Endothelial cell of umbilical vein (primary cell): ENCODE measurements around the gene KCNC1. TPM values are rescaled to one million over a fixed set of nuclear protein-coding genes. Genes with fewer than 3 reads are reported as not detected.

ENCODE experiments used
- BruUV-seq: library from RNA; stranded (reverse); fragments of 400-500 nt; replicated peaks from 2 replicates; lab custom pipeline; 2021; lab: Mats Ljungman, UMichigan
- CTCF ChIA-PET: fragments of 300-600, 350-600 bp; sonication (Branson Sonifier 250); formaldehyde crosslinking; loops from one replicate; lab custom pipeline; 2021; ENCODE audit warnings: antibody characterized with exemption, inconsistent platforms; lab: Charles Lee
- POLR2A ChIA-PET: fragments of 300-600, 350-600 bp; sonication (Branson Sonifier 250); formaldehyde crosslinking; loops from one replicate; lab custom pipeline; 2021; ENCODE audit warnings: antibody characterized with exemption, inconsistent platforms; lab: Charles Lee
- DNase-seq: peaks from one replicate; pipeline ENCODE4 v3.0.0-alpha.2; 2011; ENCODE audit warnings: low read depth, low spot score
- FAIRE-seq: peaks from 2 replicates; lab custom pipeline; 2011; peaks lifted over from hg19 to GRCh38; lab: Jason Lieb, UNC
- H2AFZ ChIP-seq: 2 replicates; pipeline ENCODE4 v1.6.0; 2012; ENCODE audit warnings: low read depth, low read length, control low read depth, inconsistent platforms
- H3K27ac ChIP-seq: 2 replicates; pipeline ENCODE4 v1.5.1; 2011; ENCODE audit warnings: low read depth, mild to moderate bottlenecking, control low read depth, low read length, moderate library complexity; ENCODE audit not compliant: insufficient read depth
- H3K27me3 ChIP-seq, 2 experiments: 2 replicates each; pipeline versions ENCODE4 v1.6.0 to v1.6.1; 2011; ENCODE audit warnings: low read length in 2 of 2, mixed read lengths in 1 of 2; ENCODE audit not compliant: control insufficient read depth in 2 of 2, insufficient read depth in 2 of 2
- H3K36me3 ChIP-seq, 2 experiments: 2 replicates in 1 of 2; 3 replicates in 1 of 2; pipeline ENCODE4 v1.5.1; 2011; ENCODE audit warnings: low read length in 2 of 2, mild to moderate bottlenecking in 1 of 2, moderate library complexity in 1 of 2; ENCODE audit not compliant: control insufficient read depth in 2 of 2, insufficient read depth in 2 of 2; ENCODE audit errors: extremely low read depth in 1 of 2
- H3K4me1 ChIP-seq: 3 replicates; pipeline ENCODE4 v1.5.1; 2011; ENCODE audit warnings: mild to moderate bottlenecking, low read length; ENCODE audit not compliant: control insufficient read depth, insufficient read depth; ENCODE audit errors: extremely low read depth
- H3K4me2 ChIP-seq: 2 replicates; pipeline ENCODE4 v1.6.1; 2011; ENCODE audit warnings: low read length, control low read depth, mixed read lengths; ENCODE audit not compliant: insufficient read depth
- H3K4me3 ChIP-seq, 3 experiments: fragments of 200-600 bp in 1 of 3; sonication (generic), shearing (Covaris generic) in 1 of 3; replicated peaks in 1 of 3; 2 replicates each; pipeline ENCODE4 v1.5.1; 2011 to 2016; ENCODE audit warnings: control low read depth in 3 of 3, low read length in 3 of 3, mild to moderate bottlenecking in 2 of 3, inconsistent platforms in 1 of 3, low read depth in 1 of 3, moderate library complexity in 1 of 3; ENCODE audit not compliant: insufficient read depth in 1 of 3
- H3K79me2 ChIP-seq: 2 replicates; pipeline ENCODE4 v1.6.0; 2012; ENCODE audit warnings: low read length, inconsistent platforms; ENCODE audit not compliant: control insufficient read depth, insufficient read depth
- H3K9ac ChIP-seq: replicated peaks from 2 replicates; pipeline ENCODE3; 2011; ENCODE audit warnings: low read length, control low read depth; ENCODE audit not compliant: insufficient read depth; ENCODE audit errors: extremely low read depth
- H3K9me1 ChIP-seq: replicated peaks from 3 replicates; pipeline ENCODE4 v1.6.0; 2011; ENCODE audit warnings: mild to moderate bottlenecking, low read length; ENCODE audit not compliant: control insufficient read depth, insufficient read depth; ENCODE audit errors: extremely low read depth
- H3K9me3 ChIP-seq: replicated peaks from 2 replicates; pipeline ENCODE4 v1.5.1; 2012; ENCODE audit warnings: low read length, inconsistent platforms; ENCODE audit not compliant: control insufficient read depth, insufficient read depth
- H4K20me1 ChIP-seq: replicated peaks from 2 replicates; pipeline ENCODE3; 2011; ENCODE audit warnings: mild to moderate bottlenecking, low read length; ENCODE audit not compliant: control insufficient read depth, insufficient read depth; ENCODE audit errors: extremely low read depth
- EZH2 ChIP-seq: IDR thresholded peaks from 2 replicates; pipeline ENCODE4 v1.6.1; 2012; ENCODE audit warnings: borderline replicate concordance, low read depth, mild to moderate bottlenecking, moderate library complexity, low read length, inconsistent platforms; ENCODE audit not compliant: severe bottlenecking
- FOS ChIP-seq: IDR thresholded peaks from 2 replicates; pipeline ENCODE4 v1.6.1; 2011; ENCODE audit warnings: mild to moderate bottlenecking, low read length, moderate library complexity, borderline replicate concordance; ENCODE audit not compliant: insufficient read depth
- GATA2 ChIP-seq: IDR thresholded peaks from 2 replicates; pipeline ENCODE4 v1.7.0; 2011; ENCODE audit warnings: low read depth, mild to moderate bottlenecking, moderate library complexity, mixed read lengths, low read length; ENCODE audit not compliant: insufficient read length, insufficient read depth
- JUN ChIP-seq: IDR thresholded peaks from 2 replicates; pipeline ENCODE4 v1.6.1; 2011; ENCODE audit warnings: borderline replicate concordance, low read depth; ENCODE audit not compliant: insufficient read length, insufficient read depth
- MYC ChIP-seq: IDR thresholded peaks from one replicate; pipeline ENCODE4 v1.6.1; 2011; ENCODE audit warnings: mild to moderate bottlenecking, low read depth, low read length
- POLR2A ChIP-seq: IDR thresholded peaks from 2 replicates; pipeline ENCODE4 v1.6.1; 2012; ENCODE audit warnings: low read depth, mild to moderate bottlenecking, control low read depth, low read length
- POLR2AphosphoS5 ChIP-seq: IDR thresholded peaks from 2 replicates; pipeline ENCODE4 v1.6.1; 2012; ENCODE audit warnings: low read depth, mild to moderate bottlenecking, control low read depth, low read length, moderate library complexity; ENCODE audit not compliant: insufficient read depth
- dilution Hi-C: fragments of 300-500 bp; cut with MboI; formaldehyde crosslinking; loops from one replicate; pipeline ENCODE4 v1.15.0; 2019; ENCODE audit warnings: low sequenced_read_pairs; ENCODE audit not compliant: extremely low pct_ligation_motif_present
- intact Hi-C: fragments of 100-400 bp; cut with micrococcal nuclease; formaldehyde crosslinking; loops from one replicate; pipeline ENCODE4 v1.10.0; 2022
- polyA plus RNA-seq, 4 experiments: library from polyadenylated mRNA; depleted of rRNA in 3 of 4; stranded (reverse) in 3 of 4; unstranded in 1 of 4; fragments of >200 nt; gene quantifications; 2 replicates each; pipeline versions ENCODE4 v1.2.1 to v1.2.3, GENCODE V29; 2011 to 2012; ENCODE audit warnings: missing spikeins in 1 of 4
- total RNA-seq: library from RNA; stranded (reverse); gene quantifications from 2 replicates; pipeline ENCODE4 v1.2.3, GENCODE V29; 2021
- TF ChIP-seq, protein P1 (sequence below), 2 donors: IDR thresholded peaks; 1 replicate in 1 of 2; 2 replicates in 1 of 2; pipeline ENCODE4 v1.5.1; 2011; ENCODE audit warnings: low read length in 2 of 2, mild to moderate bottlenecking in 2 of 2, moderate library complexity in 2 of 2, control low read depth in 1 of 2, inconsistent platforms in 1 of 2, low read depth in 1 of 2; ENCODE audit not compliant: insufficient read depth in 1 of 2; ENCODE audit errors: extremely low read depth in 1 of 2
- TF ChIP-seq, protein P2 (sequence below): IDR thresholded peaks from 2 replicates; pipeline ENCODE4 v1.6.1; 2011; ENCODE audit not compliant: insufficient read depth, insufficient read length

KCNC1 gene
- total and polyA plus RNA-seq, 2 donors (not counting 3 experiments of a cell fraction or from before 2014, with no cell fraction given), result not detected

DNA sequence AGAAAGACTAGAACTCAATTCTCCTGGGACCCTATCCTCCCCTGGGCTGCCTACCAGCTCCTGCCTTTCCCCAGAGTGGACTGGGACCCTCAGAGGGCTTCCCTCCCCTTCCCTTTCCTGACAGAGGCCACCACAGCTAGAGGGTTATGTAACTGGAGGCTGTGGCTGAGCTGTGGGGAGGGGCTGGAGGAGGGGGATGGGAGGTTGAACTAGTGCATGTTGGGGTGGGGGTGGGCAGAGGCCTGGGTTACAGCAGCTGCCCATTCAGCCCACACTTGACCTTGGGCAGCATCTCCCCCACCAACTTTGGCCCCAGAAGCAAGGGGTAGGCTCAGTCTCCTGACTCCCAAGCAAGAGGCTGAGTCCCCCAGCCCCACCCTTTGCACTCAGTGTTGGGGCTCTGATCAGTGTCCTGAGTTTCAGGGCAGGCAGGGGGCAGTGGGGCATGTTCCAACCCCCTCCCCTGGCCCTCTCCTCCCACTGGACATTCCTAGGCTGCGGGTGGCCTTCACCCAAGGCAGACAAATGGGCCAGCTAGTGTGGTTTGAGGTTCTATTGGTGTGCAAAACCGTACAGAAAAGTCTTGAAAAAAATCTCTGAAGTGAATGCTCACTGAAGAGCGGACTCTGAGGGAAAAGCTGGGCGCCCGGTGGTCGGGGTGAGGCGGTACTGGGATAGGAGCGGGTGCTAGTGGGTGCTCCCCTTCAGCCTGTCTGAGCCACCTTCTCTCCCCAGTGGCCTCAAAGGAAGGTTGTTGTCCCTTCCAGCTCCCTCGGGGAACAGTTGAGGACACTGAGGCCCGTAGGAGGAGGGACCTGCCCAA lies 3.8 kb downstream of the KCNC1 start:
- Histone ChIP-seq H2AFZ (no peak overlapping the region), H3K27me3 (peaks cover 44% of the 10 kb centered on the region in 2 experiments), H3K9me3 (no peaks in the 10 kb centered on the region), H3K36me3 (no peaks in the 10 kb centered on the region), H3K79me2 (no peaks in the 10 kb centered on the region), H3K4me1 (peaks cover 7% of the 10 kb centered on the region), H3K4me3 (no peak overlapping the region), H3K9me1 (no peaks in the 10 kb centered on the region), H3K27ac (no peak overlapping the region), H4K20me1 (no peaks in the 10 kb centered on the region), H3K9ac (no peak overlapping the region), H3K4me2 (no peak overlapping the region)
- intact Hi-C loops (loop anchor here (5.0 to 10.0 kb wide), 2 partner anchors 246 to 366 kb away; partner anchors contain the start of gene SAAL1), dilution Hi-C loops (no loop called here)
- ChIA-PET CTCF (interaction anchor here (1.5 kb wide), 1 partner anchor 240 kb away, joined by 5 read pairs; no protein-coding TSS in a partner anchor), POLR2A (no interaction called here)
- FAIRE-seq (no peak), DNase-seq (no peak)
- TF ChIP-seq POLR2A, result no peak
- TF ChIP-seq MYC, result no peak
- TF ChIP-seq JUN, result no peak
- TF ChIP-seq, protein P1, sequence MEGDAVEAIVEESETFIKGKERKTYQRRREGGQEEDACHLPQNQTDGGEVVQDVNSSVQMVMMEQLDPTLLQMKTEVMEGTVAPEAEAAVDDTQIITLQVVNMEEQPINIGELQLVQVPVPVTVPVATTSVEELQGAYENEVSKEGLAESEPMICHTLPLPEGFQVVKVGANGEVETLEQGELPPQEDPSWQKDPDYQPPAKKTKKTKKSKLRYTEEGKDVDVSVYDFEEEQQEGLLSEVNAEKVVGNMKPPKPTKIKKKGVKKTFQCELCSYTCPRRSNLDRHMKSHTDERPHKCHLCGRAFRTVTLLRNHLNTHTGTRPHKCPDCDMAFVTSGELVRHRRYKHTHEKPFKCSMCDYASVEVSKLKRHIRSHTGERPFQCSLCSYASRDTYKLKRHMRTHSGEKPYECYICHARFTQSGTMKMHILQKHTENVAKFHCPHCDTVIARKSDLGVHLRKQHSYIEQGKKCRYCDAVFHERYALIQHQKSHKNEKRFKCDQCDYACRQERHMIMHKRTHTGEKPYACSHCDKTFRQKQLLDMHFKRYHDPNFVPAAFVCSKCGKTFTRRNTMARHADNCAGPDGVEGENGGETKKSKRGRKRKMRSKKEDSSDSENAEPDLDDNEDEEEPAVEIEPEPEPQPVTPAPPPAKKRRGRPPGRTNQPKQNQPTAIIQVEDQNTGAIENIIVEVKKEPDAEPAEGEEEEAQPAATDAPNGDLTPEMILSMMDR (IDR thresholded peaks at IDR 0.05; ENCODE audit: extremely low read depth in 1 of 2, insufficient read depth in 1 of 2, low read depth in 1 of 2, low read length in 2 of 2), result no peak
- no peak for TF ChIP-seq GATA2
- TF ChIP-seq, protein P2, sequence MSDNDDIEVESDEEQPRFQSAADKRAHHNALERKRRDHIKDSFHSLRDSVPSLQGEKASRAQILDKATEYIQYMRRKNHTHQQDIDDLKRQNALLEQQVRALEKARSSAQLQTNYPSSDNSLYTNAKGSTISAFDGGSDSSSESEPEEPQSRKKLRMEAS, result no peak
- TF ChIP-seq EZH2, result no peak
- no peak for TF ChIP-seq POLR2AphosphoS5
- no peak for TF ChIP-seq FOS
- BruUV-seq, result no TSS peak
